ENCODE results near the gene SPNS2. TPM values are rescaled to one million over a fixed set of nuclear protein-coding genes. Genes with fewer than 3 reads are reported as not detected.
A peak's percentile ranks its signal among the peaks of the same experiment; 100 is the strongest.

SPNS2 gene
- total RNA-seq, 1 donor: under 0.01 TPM

GRCh38 chr17:4467287-4467686 is 31.4 kb upstream of the SPNS2 start:
- H3K4me3 ChIP-seq (ENCODE audit: insufficient read depth, low read length): no peak overlapping the region
- no peaks in the 10 kb centered on the region for H3K4me1 ChIP-seq (ENCODE audit: insufficient read depth, low read length)
- DNase-seq (ENCODE audit: insufficient read length, low spot score, missing footprints): peak; percentile 17
- no peak overlapping the region for H2AFZ ChIP-seq (ENCODE audit: low read length)
- H3K79me2 ChIP-seq (ENCODE audit: insufficient read depth, low read length): no peaks in the 10 kb centered on the region
- no peak overlapping the region for H3K4me2 ChIP-seq (ENCODE audit: insufficient read depth, low read length)
- H3K27me3 ChIP-seq (ENCODE audit: insufficient read depth, low read length): no peaks in the 10 kb centered on the region
- no peaks in the 10 kb centered on the region for H3K9me3 ChIP-seq (ENCODE audit: low read depth, low read length)
- no peaks in the 10 kb centered on the region for H4K20me1 ChIP-seq (ENCODE audit: insufficient read depth, low read length)
- TF ChIP-seq CTCF (IDR thresholded peaks at IDR 0.05; ENCODE audit: extremely low read depth, low read depth, low read length): no peak
- H3K36me3 ChIP-seq (ENCODE audit: insufficient read depth, low read length): no peaks in the 10 kb centered on the region
- no peak overlapping the region for H3K27ac ChIP-seq (ENCODE audit: low read depth, low read length)

GRCh38 chr17:4469552-4469951 is 29.1 kb upstream of the SPNS2 start:
- H4K20me1 ChIP-seq (ENCODE audit: insufficient read depth, low read length): no peaks in the 10 kb centered on the region
- no peak for DNase-seq (ENCODE audit: insufficient read length, low spot score, missing footprints)
- H3K4me1 ChIP-seq (ENCODE audit: insufficient read depth, low read length): no peaks in the 10 kb centered on the region
- no peak overlapping the region for H2AFZ ChIP-seq (ENCODE audit: low read length)
- no peak overlapping the region for H3K4me3 ChIP-seq (ENCODE audit: insufficient read depth, low read length)
- TF ChIP-seq CTCF (IDR thresholded peaks at IDR 0.05; ENCODE audit: extremely low read depth, low read depth, low read length): no peak
- no peaks in the 10 kb centered on the region for H3K9me3 ChIP-seq (ENCODE audit: low read depth, low read length)
- H3K27me3 ChIP-seq (ENCODE audit: insufficient read depth, low read length): no peaks in the 10 kb centered on the region
- H3K79me2 ChIP-seq (ENCODE audit: insufficient read depth, low read length): no peaks in the 10 kb centered on the region
- no peaks in the 10 kb centered on the region for H3K36me3 ChIP-seq (ENCODE audit: insufficient read depth, low read length)
- no peak overlapping the region for H3K27ac ChIP-seq (ENCODE audit: low read depth, low read length)
- H3K4me2 ChIP-seq (ENCODE audit: insufficient read depth, low read length): no peak overlapping the region

- H2AFZ ChIP-seq (ENCODE audit: low read length): no peak overlapping the region
- H3K79me2 ChIP-seq (ENCODE audit: insufficient read depth, low read length): no peaks in the 10 kb centered on the region
- H3K4me2 ChIP-seq (ENCODE audit: insufficient read depth, low read length): no peak overlapping the region
- H3K4me1 ChIP-seq (ENCODE audit: insufficient read depth, low read length): no peaks in the 10 kb centered on the region
- DNase-seq (ENCODE audit: insufficient read length, low spot score, missing footprints): peak; percentile 22
- H4K20me1 ChIP-seq (ENCODE audit: insufficient read depth, low read length): no peaks in the 10 kb centered on the region
- H3K36me3 ChIP-seq (ENCODE audit: insufficient read depth, low read length): no peaks in the 10 kb centered on the region
- H3K27me3 ChIP-seq (ENCODE audit: insufficient read depth, low read length): no peaks in the 10 kb centered on the region
- H3K4me3 ChIP-seq (ENCODE audit: insufficient read depth, low read length): no peak overlapping the region
- no peak for TF ChIP-seq CTCF (IDR thresholded peaks at IDR 0.05; ENCODE audit: extremely low read depth, low read depth, low read length)
- no peak overlapping the region for H3K27ac ChIP-seq (ENCODE audit: low read depth, low read length)
- no peaks in the 10 kb centered on the region for H3K9me3 ChIP-seq (ENCODE audit: low read depth, low read length)
Observed at GRCh38 chr17:4472286-4472685, 26.4 kb upstream of the SPNS2 start.

- DNase-seq (ENCODE audit: insufficient read length, low spot score, missing footprints): peak; percentile 22
Observed at GRCh38 chr17:4474093-4474492, 24.6 kb upstream of the SPNS2 start.

More at GRCh38 chr17:4474093-4474492, 24.6 kb upstream of the SPNS2 start:
- Histone ChIP-seq H3K4me2 (ENCODE audit: insufficient read depth, low read length) (no peak overlapping the region), H3K36me3 (ENCODE audit: insufficient read depth, low read length) (no peaks in the 10 kb centered on the region), H4K20me1 (ENCODE audit: insufficient read depth, low read length) (no peaks in the 10 kb centered on the region), H2AFZ (ENCODE audit: low read length) (no peak overlapping the region), H3K27me3 (ENCODE audit: insufficient read depth, low read length) (no peaks in the 10 kb centered on the region), H3K4me1 (ENCODE audit: insufficient read depth, low read length) (no peaks in the 10 kb centered on the region), H3K9me3 (ENCODE audit: low read depth, low read length) (no peaks in the 10 kb centered on the region), H3K4me3 (ENCODE audit: insufficient read depth, low read length) (no peak overlapping the region), H3K27ac (ENCODE audit: low read depth, low read length) (no peak overlapping the region), H3K79me2 (ENCODE audit: insufficient read depth, low read length) (no peaks in the 10 kb centered on the region)
- no peak for TF ChIP-seq CTCF (IDR thresholded peaks at IDR 0.05; ENCODE audit: extremely low read depth, low read depth, low read length)
